Suprapubic skin (tissue), 4 donors: ENCODE results near the gene MCC.

Source experiments
- CTCF ChIP-seq, 2 donors: fragments of 200-600 bp in 1 of 2; fragments of 450-650 bp in 1 of 2; sonication (generic) in 1 of 2; IDR thresholded peaks; one replicate each; pipeline ENCODE4 v1.5.1; 2016 to 2019; ENCODE audit warnings: antibody characterized with exemption in 2 of 2, mild to moderate bottlenecking in 1 of 2, moderate library complexity in 1 of 2
- EP300 ChIP-seq: sonication (generic); formaldehyde crosslinking; IDR thresholded peaks from one replicate; pipeline ENCODE4 v1.6.1; 2017; ENCODE audit warnings: antibody characterized with exemption
- POLR2A ChIP-seq, 2 donors: fragments of 450-650 bp; IDR thresholded peaks; one replicate each; pipeline ENCODE4 v1.6.1; 2017; ENCODE audit warnings: antibody characterized with exemption in 2 of 2, mild to moderate bottlenecking in 2 of 2, moderate library complexity in 2 of 2
- POLR2AphosphoS5 ChIP-seq, 3 donors: sonication (generic); formaldehyde crosslinking; IDR thresholded peaks; one replicate each; pipeline ENCODE4 v1.6.1; 2017; ENCODE audit warnings: antibody characterized with exemption in 3 of 3

GRCh38 chr5:113105693-113106280 lies 382.5 kb downstream of the MCC start:
- TF ChIP-seq POLR2A (IDR thresholded peaks at IDR 0.05) (no peak), CTCF (IDR thresholded peaks at IDR 0.05) (no peak), POLR2AphosphoS5 (IDR thresholded peaks at IDR 0.05) (no peak), EP300 (no peak)
